Measurements from ENCODE around the gene SHKBP1. TPM values are rescaled to one million over a fixed set of nuclear protein-coding genes. Genes with fewer than 3 reads are reported as not detected.

Gene SHKBP1
- total and polyA plus RNA-seq, 2 of the 4 experiments (the other 2 are of a cell fraction), result 15.6 to 94.0 TPM

- Histone ChIP-seq H4K91ac (ENCODE audit: insufficient read depth, low read depth, low read length) (no peak overlapping the region), H3K9ac (ENCODE audit: low read depth, low read length) (no peak overlapping the region), H2BK20ac (ENCODE audit: low read depth, low read length) (no peak overlapping the region), H3K9me1 (ENCODE audit: insufficient read depth, low read length) (peaks cover 6% of the 10 kb centered on the region; the same call in 1 of the 2 replicates), H4K5ac (ENCODE audit: low read depth, low read length) (no peak overlapping the region), H3K18ac (ENCODE audit: low read depth, low read length) (no peak overlapping the region), H2AFZ (replicated peaks; ENCODE audit: low read length, poor library complexity) (no peak overlapping the region), H3K4me3 (ENCODE audit: insufficient read depth, low read depth, low read length) (no peak overlapping the region), H3K14ac (replicated peaks; ENCODE audit: low read depth, low read length) (no peak overlapping the region), H3K27me3 (ENCODE audit: control insufficient read depth, insufficient read depth, low read length) (no peaks in the 10 kb centered on the region), H4K20me1 (ENCODE audit: insufficient read depth, low read length) (peaks cover 9% of the 10 kb centered on the region; the same call in 1 of the 2 replicates), H3K23ac (ENCODE audit: low read depth, low read length) (no peak overlapping the region), H4K8ac (ENCODE audit: low read depth in 2 of 2, low read length in 2 of 2) (no peak overlapping the region), H3K36me3 (ENCODE audit: control insufficient read depth, insufficient read depth, low read length) (no peaks in the 10 kb centered on the region), H2AK5ac (ENCODE audit: low read depth, low read length) (no peak overlapping the region), H3K4me1 (ENCODE audit: control insufficient read depth, insufficient read depth, low read length) (peaks cover 16% of the 10 kb centered on the region), H2AK9ac (replicated peaks; ENCODE audit: low read depth, low read length, poor library complexity) (peak overlapping the region; percentile 46), H3K4ac (ENCODE audit: low read depth, low read length) (no peak overlapping the region), H2BK15ac (ENCODE audit: low read depth, low read length) (no peak overlapping the region), H3K4me2 (ENCODE audit: low read depth, low read length) (no peak overlapping the region; the same call in 1 of the 2 replicates), H3K27ac (ENCODE audit: insufficient read depth, low read length) (no peak overlapping the region), H3K79me1 (ENCODE audit: low read depth in 1 of 2, low read length in 2 of 2) (peaks cover 0 to 15% of the 10 kb centered on the region in 2 experiments; a peak in 3 of 4 replicates), H3K56ac (ENCODE audit: extremely low read depth, insufficient read depth, low read length) (no peak overlapping the region), H2BK5ac (ENCODE audit: low read depth, low read length, poor library complexity, severe bottlenecking) (no peak overlapping the region), H3K9me3 (ENCODE audit: control insufficient read depth, insufficient read depth, low read length) (no peaks in the 10 kb centered on the region), H2BK120ac (ENCODE audit: low read depth, low read length) (no peak overlapping the region)
- WGBS, 2 experiments (ENCODE audit: extremely low coverage in 2 of 2, insufficient read length in 1 of 2), result no CpG with 5 or more reads among the region's 15 CpGs
- ATAC-seq (ENCODE audit: low read depth) (no peak), DNase-seq (no peak)
- no TSS peak for BruUV-seq (replicated peaks)
- POLR2A ChIA-PET (ENCODE audit: unreplicated experiment), result no interaction called here
- TF ChIP-seq USF2 (IDR thresholded peaks at IDR 0.05; ENCODE audit: low read depth, low read length) (no peak), MAFK (IDR thresholded peaks at IDR 0.05; ENCODE audit: low read depth, low read length) (no peak), CHD1 (IDR thresholded peaks at IDR 0.05; ENCODE audit: low read depth, low read length) (no peak), RFX5 (IDR thresholded peaks at IDR 0.05; ENCODE audit: low read depth, low read length) (no peak), BHLHE40 (IDR thresholded peaks at IDR 0.05; ENCODE audit: low read depth, low read length) (no peak), CEBPB (IDR thresholded peaks at IDR 0.05; ENCODE audit: low read depth, low read length) (no peak), MXI1 (IDR thresholded peaks at IDR 0.05; ENCODE audit: borderline replicate concordance, low read depth, low read length) (no peak), RAD21 (IDR thresholded peaks at IDR 0.05; ENCODE audit: low read length) (no peak), FOS (IDR thresholded peaks at IDR 0.05; ENCODE audit: low read depth, low read length) (no peak), RCOR1 (IDR thresholded peaks at IDR 0.05; ENCODE audit: insufficient replicate concordance, low read length) (no peak), NFE2L2 (IDR thresholded peaks at IDR 0.05; ENCODE audit: low read depth, low read length) (no peak), ELK1 (IDR thresholded peaks at IDR 0.05; ENCODE audit: borderline replicate concordance, low read depth, low read length) (no peak), MAZ (IDR thresholded peaks at IDR 0.05; ENCODE audit: borderline replicate concordance, low read depth, low read length) (no peak)
- CTCF ChIA-PET, result no interaction called here
- in situ Hi-C loops (cut with MboI; ENCODE audit: low sequenced_read_pairs) (loop anchor here (5.0 kb wide), 1 partner anchor 62 kb away; no protein-coding TSS in a partner anchor), intact Hi-C loops (cut with micrococcal nuclease) (loop anchor here (1.0 to 10.0 kb wide), 10 partner anchors 50 to 464 kb away; partner anchors contain the start of genes C19orf47, PLD3 and SERTAD3), dilution Hi-C loops (cut with HindIII; ENCODE audit: low sequenced_read_pairs, unreplicated experiment) (no loop called here)
Measured at GRCh38 chr19:40598918-40599307, 22.2 kb downstream of the SHKBP1 start.

Data from IMR-90 (cell line).